ENCODE results near the gene HNRNPK. TPM values are rescaled to one million over a fixed set of nuclear protein-coding genes. Genes with fewer than 3 reads are reported as not detected.

Gene HNRNPK
- total RNA-seq, 2 experiments from 2014 or later: 671 to 848 TPM

DNA sequence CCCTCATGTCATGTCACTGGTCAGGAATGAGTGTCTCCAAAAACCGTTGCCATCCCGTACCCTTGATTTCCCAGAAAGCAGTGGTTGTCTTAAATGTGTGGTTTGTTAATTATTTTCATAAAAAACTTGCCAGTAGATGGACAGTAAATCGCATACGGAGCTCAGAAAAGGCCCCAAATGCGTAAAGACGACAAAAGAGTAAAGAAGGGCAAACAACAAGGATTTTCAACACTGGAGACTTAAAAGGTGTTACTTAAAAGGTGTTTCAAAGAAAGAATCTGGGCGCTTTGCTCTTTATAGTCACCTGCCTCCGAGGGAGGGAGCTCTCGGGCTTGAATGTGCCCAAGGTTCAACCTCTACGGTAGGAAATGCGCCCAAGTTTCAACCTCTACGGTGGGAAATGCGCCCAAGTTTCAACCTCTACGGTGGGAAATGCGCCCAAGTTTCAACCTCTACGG is 59.5 kb downstream of the HNRNPK start:
- no peak for DNase-seq
- peak overlapping the region; percentile 94 for H3K27ac Mint-ChIP-seq
- POLR2A ChIA-PET: interaction anchor here (0.7 kb wide), 1 partner anchor 54 kb away, joined by 5 read pairs; no protein-coding TSS in a partner anchor
- peaks cover 2% of the 10 kb centered on the region for H3K36me3 Mint-ChIP-seq (ENCODE audit: low read depth)
- CTCF ChIA-PET: interaction anchor here (0.5 to 2.7 kb wide), 12 partner anchors 10 to 399 kb away, joined by 3 to 7 read pairs (median 4); partner anchors contain the start of gene IDNK
- peak overlapping the region; percentile 85 for H3K4me3 Mint-ChIP-seq
- H3K9me3 Mint-ChIP-seq: no peaks in the 10 kb centered on the region
- H3K27me3 Mint-ChIP-seq: no peaks in the 10 kb centered on the region
- H3K4me1 Mint-ChIP-seq: peaks cover 21% of the 10 kb centered on the region

DNA sequence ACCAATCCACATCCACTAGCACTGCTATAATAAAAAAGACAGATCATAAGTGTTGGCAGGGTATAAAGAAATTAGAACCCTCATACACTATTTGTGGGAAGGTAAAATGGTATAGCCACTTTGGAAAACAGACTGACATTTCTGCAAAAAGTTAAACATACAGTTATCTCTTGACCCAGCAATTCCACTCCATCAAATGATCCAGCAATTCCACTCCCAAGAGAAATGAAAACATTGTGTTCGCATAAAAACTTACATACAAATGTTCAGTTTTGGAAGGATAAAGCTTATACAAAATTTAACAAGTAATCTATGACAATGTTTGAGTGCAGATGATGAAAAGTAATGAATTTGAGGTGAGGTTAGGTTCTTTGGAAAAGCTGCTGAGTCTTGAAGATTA is 60.9 kb downstream of the HNRNPK start:
- H3K36me3 Mint-ChIP-seq (ENCODE audit: low read depth): peaks cover 2% of the 10 kb centered on the region
- no peak for DNase-seq
- no peaks in the 10 kb centered on the region for H3K27me3 Mint-ChIP-seq
- POLR2A ChIA-PET: no interaction called here
- no peak overlapping the region for H3K27ac Mint-ChIP-seq
- CTCF ChIA-PET: no interaction called here
- H3K4me3 Mint-ChIP-seq: no peak overlapping the region
- no peaks in the 10 kb centered on the region for H3K9me3 Mint-ChIP-seq
- peaks cover 21% of the 10 kb centered on the region for H3K4me1 Mint-ChIP-seq

Small RNAs within 50 kb of the gene (microRNA-seq; reads per million reads assigned to microRNA genes)
- gene MIR7-1 (ENCODE audit: borderline microRNAs expressed, borderline replicate concordance): 200 reads per million, percentile 77 among the genes with 10 or more reads in this experiment

Other genes with a start within 250 kb of the HNRNPK start
- 1 to 10 TPM; 5.5 to 5.9 TPM for gene GKAP1, start 162.4 kb downstream of the HNRNPK start, total RNA-seq
- gene KIF27, start 58.8 kb downstream of the HNRNPK start, total RNA-seq: 1 to 10 TPM; 3.2 to 3.8 TPM
- gene RMI1, start 590 bp upstream of the HNRNPK start, total RNA-seq: 10 to 100 TPM; 21.2 to 27.8 TPM